Fibroblast of the aortic adventitia (primary cell): ENCODE measurements around the gene LAG3. TPM values are rescaled to one million over a fixed set of nuclear protein-coding genes. Genes with fewer than 3 reads are reported as not detected.
A peak's percentile ranks its signal among the peaks of the same experiment; 100 is the strongest.

Experiments used
- DNase-seq: peaks from one replicate; pipeline ENCODE4 v3.0.0-alpha.2; 2010; ENCODE audit warnings: low read depth
- H3K4me3 ChIP-seq: 2 replicates; pipeline ENCODE4 v1.5.1; 2011; ENCODE audit warnings: low read depth, mild to moderate bottlenecking, control low read depth, low read length, moderate library complexity
- total RNA-seq: library from RNA; depleted of rRNA; stranded (reverse); fragments of >200 nt; gene quantifications from 2 replicates; pipeline ENCODE4 v1.2.3, GENCODE V29; 2012; ENCODE audit warnings: low replicate concordance
- TF ChIP-seq, protein P1 (sequence below): IDR thresholded peaks from 2 replicates; pipeline ENCODE4 v1.5.1; 2011; ENCODE audit warnings: mild to moderate bottlenecking, low read length, control low read depth, inconsistent platforms; ENCODE audit not compliant: insufficient read depth

The LAG3 gene
- total RNA-seq: 0.16 TPM in 1 of 2 replicates, not detected in the other

DNA sequence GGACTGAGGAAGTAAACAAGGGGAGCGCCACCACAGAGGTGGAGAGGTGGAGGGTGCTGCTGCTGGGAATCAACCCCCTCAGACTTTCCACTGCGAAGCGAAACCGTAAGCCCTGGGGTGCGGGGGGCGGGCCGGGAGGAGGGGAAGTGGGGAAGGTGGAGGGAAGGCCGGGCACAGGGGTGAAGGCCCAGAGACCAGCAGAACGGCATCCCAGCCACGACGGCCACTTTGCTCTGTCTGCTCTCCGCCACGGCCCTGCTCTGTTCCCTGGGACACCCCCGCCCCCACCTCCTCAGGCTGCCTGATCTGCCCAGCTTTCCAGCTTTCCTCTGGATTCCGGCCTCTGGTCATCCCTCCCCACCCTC is at the start of gene LAG3:
Gene LAG3, plus strand, starts transcription at position 190 of the 365 bp plus-strand sequence. CDS start 333 bp downstream, outside the sequence.
- no peak within 1 kb of the TSS for H3K4me3 ChIP-seq
- TF ChIP-seq, protein P1, sequence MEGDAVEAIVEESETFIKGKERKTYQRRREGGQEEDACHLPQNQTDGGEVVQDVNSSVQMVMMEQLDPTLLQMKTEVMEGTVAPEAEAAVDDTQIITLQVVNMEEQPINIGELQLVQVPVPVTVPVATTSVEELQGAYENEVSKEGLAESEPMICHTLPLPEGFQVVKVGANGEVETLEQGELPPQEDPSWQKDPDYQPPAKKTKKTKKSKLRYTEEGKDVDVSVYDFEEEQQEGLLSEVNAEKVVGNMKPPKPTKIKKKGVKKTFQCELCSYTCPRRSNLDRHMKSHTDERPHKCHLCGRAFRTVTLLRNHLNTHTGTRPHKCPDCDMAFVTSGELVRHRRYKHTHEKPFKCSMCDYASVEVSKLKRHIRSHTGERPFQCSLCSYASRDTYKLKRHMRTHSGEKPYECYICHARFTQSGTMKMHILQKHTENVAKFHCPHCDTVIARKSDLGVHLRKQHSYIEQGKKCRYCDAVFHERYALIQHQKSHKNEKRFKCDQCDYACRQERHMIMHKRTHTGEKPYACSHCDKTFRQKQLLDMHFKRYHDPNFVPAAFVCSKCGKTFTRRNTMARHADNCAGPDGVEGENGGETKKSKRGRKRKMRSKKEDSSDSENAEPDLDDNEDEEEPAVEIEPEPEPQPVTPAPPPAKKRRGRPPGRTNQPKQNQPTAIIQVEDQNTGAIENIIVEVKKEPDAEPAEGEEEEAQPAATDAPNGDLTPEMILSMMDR: no peak
- DNase-seq: no peak

DNA sequence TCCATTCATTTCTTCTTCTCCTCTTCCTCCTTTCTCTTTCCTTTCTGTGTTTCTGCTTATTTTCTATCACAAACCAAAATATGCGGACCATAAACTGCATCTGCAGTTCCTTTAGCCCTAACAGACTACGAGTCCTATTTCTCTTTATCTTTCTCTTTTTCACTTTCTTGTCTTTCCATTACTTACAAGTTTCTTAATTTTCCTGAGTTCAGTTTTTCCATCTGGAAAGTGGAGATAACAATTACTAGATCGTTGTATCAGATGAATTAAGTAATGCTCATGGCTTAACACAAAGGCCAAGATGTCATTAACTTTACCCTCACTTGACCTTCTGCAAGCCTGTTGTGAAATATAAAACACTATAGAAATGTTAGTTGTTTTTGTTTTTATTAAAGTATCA is 49.5 kb upstream of the LAG3 start:
- TF ChIP-seq, protein P1: no peak
- DNase-seq: no peak
- H3K4me3 ChIP-seq: no peak overlapping the region

DNA sequence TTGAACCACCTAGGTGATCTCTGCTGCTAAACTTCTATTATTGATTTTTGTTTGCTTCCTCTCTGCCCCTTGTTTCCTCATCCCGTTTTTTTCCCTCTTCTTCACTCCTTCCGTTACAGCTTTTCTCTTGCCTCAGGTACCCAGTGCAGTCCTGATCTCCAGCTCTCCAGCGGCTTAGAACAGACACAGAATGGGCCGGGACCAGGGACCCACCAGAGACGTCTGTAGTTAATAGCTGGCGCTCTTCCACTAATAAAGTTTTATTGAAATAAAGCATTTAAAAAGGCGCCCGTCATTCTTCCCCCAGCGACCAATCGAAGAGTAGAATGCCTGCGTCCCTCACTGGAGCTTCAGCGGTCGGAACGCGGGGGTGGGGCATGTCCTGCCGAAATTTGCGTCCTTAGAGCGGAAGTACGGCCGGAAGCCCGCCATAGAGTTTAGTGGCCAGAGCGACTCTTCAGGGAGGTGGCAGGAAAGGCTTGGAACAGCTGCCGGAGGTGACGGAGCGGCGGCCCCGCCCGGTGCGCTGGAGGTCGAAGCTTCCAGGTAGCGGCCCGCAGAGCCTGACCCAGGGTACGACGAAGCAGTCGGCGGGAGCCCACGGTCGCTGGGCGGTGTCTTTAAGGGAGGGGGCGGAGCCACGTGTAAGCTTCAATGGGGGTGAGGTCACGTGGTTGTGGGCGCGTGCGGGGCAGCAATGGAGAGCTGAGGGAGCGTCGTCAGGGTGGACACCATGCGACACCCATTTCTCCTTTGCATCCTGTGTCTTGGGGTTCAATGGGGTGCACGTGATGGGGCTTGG is 48.5 kb upstream of the LAG3 start, which contains the start of gene COPS7A:
Gene COPS7A, plus strand, starts transcription at position 440 of the 802 bp plus-strand sequence. CDS start 611 bp downstream, outside the sequence.
- TF ChIP-seq, protein P1: no peak
- DNase-seq: peak; percentile 98
- peak within 1 kb of the TSS; percentile 73 for H3K4me3 ChIP-seq

DNA sequence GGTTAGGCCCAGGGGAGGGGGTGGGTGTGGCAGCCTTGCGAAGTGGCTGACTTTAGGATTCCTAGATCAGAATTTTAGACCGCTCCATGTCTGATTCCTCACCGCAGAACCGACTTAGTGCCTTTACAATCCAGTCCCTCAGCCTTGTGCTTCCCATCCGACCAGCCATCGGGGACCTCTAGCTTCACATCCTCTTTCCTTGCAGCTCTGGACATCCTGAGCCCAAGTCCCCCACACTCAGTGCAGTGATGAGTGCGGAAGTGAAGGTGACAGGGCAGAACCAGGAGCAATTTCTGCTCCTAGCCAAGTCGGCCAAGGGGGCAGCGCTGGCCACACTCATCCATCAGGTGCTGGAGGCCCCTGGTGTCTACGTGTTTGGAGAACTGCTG is 47.9 kb upstream of the LAG3 start:
- TF ChIP-seq, protein P1: no peak
- H3K4me3 ChIP-seq: peak overlapping the region; percentile 73
- DNase-seq: no peak

DNA sequence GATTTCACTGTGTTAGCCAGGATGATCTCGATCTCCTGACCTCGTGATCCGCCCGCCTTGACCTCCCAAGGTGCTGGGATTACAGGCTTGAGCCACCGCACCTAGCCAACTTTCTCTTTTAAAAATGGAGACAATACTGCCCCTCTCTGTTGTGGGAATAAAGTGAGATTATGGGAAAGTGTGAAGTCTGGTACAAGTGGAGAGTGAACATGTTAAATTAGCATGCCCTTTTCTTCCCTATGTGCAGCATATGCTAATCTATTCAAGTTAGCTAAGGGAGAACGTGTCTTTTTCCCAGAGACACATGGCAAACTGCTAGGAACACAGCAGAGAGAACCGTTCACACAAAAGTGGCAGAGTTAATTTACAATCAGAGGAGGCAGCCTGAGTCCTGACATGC is 47.0 kb upstream of the LAG3 start:
- no peak overlapping the region for H3K4me3 ChIP-seq
- DNase-seq: no peak
- TF ChIP-seq, protein P1: no peak

DNA sequence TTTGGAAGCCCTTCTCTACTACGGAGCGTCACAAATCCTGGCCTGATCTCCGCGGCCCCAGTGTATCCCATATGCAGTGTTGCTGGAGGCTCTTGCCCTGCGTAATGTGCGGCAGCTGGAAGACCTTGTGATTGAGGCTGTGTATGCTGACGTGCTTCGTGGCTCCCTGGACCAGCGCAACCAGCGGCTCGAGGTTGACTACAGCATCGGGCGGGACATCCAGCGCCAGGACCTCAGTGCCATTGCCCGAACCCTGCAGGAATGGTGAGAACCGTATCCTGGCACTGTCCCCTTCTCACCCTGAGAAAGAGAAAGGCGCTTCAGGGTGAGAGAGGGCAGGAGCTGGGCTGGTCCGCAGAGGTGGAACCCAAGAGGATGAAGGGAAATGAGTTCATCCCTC is 43.1 kb upstream of the LAG3 start:
- H3K4me3 ChIP-seq: no peak overlapping the region
- no peak for DNase-seq
- TF ChIP-seq, protein P1: no peak
